GM12892 (cell line): ENCODE measurements around the gene STAMBPL1.

ENCODE experiments used
- POLR2A ChIP-seq: IDR thresholded peaks from 2 replicates; pipeline ENCODE4 v1.6.1; 2011; ENCODE audit warnings: low read depth, low read length, control low read depth
- POLR2AphosphoS5 ChIP-seq: IDR thresholded peaks from 2 replicates; pipeline ENCODE4 v1.6.1; 2011; ENCODE audit warnings: low read depth, low read length, control low read depth

GRCh38 chr10:88960802-88961201 is 80.8 kb downstream of the STAMBPL1 start:
- TF ChIP-seq POLR2A (no peak), POLR2AphosphoS5 (no peak)
